GM12865 (cell line): ENCODE data around the gene TXNRD1.

Experiments
- DNase-seq: peaks from one replicate; pipeline ENCODE4 v3.0.0; 2010; ENCODE audit warnings: low read depth
- H3K4me3 ChIP-seq: 2 replicates; pipeline ENCODE4 v1.5.1; 2011; ENCODE audit warnings: mild to moderate bottlenecking, low read depth, low read length, control low read depth
- TF ChIP-seq, protein P1 (sequence below): IDR thresholded peaks from 2 replicates; pipeline ENCODE4 v1.5.1; 2011; ENCODE audit warnings: low read length, control low read depth, low read depth, inconsistent platforms; ENCODE audit not compliant: insufficient read depth; ENCODE audit errors: missing control alignments

Gene TXNRD1

DNA sequence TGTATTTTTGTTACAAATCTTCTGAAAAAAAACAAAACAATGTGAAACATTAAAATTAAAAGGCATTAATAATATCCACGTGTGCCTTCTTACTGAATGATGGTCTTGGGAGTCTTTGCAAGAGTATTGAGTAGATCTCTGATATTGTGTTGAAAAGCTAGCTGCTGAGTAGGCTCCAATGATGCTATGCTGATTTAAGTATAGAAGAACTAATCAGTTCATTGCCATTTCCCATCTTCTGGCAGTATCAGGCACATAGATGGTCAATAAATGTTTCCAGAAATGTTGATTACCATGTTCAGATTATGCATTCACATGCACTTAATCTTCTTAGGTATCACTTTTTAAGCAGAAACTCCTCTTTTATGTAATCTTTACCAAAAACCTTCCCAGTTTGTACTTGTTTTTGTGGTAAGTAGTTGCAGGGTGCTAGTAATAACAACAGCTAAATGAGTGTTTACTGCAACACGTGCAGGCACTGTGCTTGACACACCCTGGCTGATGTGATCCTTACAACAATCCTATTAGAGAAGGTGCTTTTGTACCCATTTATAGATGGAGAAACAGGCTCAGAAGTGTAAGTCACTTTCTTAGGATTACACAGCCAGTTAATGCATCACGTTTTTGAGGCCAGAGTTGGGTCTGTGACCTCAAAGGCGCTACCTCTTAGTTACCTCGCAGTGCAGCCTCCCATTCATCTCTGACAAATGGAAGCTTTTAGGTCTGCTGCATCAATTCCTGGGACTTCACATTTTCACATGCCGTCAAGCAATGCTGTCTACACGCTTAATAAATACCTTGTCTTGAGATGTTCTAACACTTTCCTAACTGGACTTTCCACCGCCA, 134.9 kb downstream of the TXNRD1 start:
- TF ChIP-seq, protein P1, sequence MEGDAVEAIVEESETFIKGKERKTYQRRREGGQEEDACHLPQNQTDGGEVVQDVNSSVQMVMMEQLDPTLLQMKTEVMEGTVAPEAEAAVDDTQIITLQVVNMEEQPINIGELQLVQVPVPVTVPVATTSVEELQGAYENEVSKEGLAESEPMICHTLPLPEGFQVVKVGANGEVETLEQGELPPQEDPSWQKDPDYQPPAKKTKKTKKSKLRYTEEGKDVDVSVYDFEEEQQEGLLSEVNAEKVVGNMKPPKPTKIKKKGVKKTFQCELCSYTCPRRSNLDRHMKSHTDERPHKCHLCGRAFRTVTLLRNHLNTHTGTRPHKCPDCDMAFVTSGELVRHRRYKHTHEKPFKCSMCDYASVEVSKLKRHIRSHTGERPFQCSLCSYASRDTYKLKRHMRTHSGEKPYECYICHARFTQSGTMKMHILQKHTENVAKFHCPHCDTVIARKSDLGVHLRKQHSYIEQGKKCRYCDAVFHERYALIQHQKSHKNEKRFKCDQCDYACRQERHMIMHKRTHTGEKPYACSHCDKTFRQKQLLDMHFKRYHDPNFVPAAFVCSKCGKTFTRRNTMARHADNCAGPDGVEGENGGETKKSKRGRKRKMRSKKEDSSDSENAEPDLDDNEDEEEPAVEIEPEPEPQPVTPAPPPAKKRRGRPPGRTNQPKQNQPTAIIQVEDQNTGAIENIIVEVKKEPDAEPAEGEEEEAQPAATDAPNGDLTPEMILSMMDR, result no peak
- no peak for DNase-seq
- H3K4me3 ChIP-seq, result no peak overlapping the region

DNA sequence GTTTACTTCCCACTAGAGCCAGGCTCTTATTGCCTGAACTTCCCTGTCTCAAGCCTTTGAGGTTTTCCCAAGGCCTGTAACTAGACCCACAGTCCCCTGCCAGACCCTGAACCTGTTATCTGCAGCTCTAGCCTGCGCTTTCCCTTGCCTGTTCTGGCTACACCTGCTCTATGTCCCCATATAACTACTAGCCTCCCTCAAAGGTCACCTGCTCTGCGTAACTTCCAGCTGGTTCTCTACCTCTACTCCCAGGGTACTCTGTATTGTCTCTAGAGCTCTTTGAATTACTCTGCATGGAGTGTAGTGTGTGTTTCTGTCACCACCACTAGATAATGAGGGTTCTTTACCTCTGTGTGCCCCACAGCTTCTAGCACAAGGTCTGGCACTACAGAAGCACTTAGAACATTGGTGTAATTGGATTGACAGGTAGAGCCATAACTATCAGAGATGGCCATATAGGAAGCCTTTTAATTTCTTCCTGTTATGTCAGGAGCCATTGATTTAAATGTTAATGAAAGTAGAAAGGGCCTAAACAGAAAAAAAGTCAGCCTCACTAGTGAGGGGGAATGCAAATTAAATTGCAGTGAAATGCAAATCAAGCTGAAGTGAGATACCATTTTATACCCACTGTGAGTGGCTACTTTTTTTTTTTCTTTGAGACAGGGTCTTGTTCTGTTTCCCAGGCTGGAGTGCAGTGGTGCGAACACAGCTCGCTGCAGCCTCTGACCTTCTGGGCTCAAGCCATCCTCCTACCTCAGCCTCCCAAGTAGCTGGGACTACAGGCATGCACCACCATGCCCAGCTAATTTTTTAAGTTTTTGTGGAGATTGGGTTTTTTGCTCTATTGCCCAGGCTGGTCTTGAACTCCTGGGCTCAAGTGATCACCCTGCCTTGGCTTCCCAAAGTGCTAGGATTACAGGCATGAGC, 135.7 kb downstream of the TXNRD1 start:
- DNase-seq, result no peak

DNA sequence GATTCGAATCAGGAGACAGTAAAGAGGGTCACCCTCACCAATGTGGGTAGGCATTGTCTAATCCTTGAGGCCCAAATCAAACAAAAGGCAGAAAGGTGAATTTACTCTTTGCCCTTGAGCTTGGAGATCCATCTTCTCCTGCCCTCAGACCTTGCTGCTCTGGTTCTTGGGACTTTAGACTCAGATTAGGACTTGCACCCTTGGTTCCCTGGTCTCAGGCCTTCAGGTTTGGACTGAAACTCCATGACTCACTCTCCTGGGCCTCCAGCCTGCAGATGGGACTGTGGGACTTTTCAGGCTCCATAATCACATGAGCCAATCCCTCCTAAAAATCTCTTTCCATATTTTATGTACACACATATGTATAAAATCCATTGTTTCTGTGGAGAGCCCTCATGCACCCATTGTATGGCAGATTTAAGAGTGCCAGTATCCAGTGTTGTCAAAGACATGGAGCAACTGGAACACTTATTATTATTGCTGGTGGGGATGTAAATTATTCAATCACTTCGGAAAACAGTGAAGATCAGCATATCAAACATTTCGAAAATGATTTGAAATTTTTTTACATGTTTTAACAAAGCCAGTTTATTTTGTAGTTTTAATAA, 136.6 kb downstream of the TXNRD1 start:
- no peak overlapping the region for H3K4me3 ChIP-seq
- DNase-seq, result no peak
- TF ChIP-seq, protein P1, result no peak

More for the DNA sequence above, 135.7 kb downstream of the TXNRD1 start:
- TF ChIP-seq, protein P1, result no peak
- no peak overlapping the region for H3K4me3 ChIP-seq

DNA sequence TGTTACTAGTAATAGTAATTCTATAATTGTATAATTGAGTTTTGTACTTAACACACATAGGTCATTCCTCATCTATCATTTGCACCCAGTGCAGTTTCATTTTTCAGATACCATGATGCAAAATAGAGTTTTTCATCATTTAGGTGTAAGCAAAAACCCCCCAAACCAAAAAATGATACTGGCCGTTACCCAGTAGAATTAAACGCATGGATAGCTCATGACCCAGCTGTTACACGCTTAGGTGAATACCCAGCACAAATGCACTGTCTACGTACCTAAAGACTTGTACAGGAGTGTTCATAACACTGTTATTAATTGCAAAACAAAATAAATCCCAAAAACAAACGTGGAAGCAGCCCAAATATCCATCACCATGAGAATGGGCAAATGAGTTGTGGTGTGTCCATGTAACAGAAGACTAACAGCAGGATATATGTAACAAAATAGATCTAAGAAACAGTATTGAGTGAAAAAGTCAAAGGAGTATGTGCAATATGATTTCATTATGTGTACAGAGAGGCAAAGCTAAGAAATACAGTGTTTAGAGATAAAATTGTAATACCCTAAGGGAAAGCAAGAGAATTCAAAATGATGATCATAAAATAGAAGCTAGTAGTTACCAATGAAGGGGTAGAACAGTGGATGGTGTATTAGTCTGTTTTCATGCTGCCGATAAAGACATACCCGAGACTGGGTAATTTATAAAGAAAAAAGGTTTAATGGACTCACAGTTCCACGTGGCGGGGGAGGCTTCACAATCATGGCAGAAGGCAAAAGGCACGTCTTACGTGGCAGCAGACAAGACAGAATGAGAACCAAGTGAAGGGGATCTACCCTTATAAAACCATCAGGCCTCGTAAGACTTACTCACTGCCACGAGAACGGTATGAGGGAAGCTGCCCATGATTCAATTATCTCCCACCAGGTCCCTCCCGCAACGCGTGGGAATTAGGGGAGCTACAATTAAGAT, 137.7 kb downstream of the TXNRD1 start:
- DNase-seq, result peak; percentile 28
- H3K4me3 ChIP-seq, result no peak overlapping the region
- TF ChIP-seq, protein P1, result no peak

DNA sequence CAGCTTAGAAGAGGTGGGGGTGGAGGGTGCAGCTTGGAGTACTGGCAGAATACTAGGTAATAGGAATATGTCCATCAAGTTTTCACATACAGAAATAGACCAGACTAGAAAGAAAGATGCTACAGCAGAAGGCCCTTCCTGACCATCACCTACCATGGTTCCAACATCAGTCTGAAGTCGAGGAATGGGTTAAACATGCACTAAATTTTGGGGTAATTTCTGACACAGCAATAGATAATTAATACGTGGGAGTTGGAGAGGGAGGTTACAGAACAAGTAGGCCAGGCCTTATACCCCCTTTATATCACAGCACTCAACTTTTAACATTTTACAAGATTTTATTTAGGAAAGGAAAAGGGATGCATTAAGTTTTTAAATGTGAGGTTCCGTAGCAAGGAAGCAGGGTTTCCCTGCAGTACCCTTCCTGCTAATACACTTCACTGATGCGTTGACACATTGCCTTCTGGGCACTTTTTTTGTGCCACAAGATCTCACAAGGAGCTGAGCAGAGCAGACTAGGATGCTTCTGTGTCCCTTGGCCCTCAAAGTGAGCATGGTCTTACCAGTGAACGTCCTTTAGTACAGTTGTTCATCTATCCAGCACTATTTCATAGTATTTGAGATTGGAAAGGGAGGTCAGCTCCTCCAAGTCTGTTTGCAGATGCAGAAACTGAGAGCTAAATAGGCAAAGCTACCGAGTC, 138.7 kb downstream of the TXNRD1 start:
- DNase-seq, result no peak
- no peak overlapping the region for H3K4me3 ChIP-seq
- TF ChIP-seq, protein P1, result no peak
